ENCODE results near the gene KIAA0513.

DNA sequence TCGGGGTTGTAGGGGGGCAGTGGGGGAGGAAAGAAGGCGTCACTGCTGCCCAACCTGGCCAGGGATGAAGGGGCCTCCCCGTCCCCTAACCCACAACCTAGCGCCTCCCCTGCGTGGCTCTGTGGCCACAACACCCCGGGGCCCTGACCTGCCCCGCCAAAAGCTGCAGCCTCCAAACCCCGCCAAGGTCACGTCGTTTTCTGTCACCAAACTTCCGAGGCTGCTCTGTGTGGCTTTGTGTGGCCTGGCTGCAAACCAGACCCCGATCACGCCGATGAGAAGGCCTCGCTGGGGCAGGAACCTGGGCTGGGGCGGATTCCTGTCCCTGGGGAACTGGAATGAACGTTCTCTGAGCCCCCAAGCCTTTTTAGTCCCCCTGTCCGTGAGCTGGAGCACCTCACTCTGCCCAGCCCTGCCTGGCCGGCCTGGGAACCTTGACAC, 115.2 kb downstream of the KIAA0513 start:
- TF ChIP-seq, protein P1, sequence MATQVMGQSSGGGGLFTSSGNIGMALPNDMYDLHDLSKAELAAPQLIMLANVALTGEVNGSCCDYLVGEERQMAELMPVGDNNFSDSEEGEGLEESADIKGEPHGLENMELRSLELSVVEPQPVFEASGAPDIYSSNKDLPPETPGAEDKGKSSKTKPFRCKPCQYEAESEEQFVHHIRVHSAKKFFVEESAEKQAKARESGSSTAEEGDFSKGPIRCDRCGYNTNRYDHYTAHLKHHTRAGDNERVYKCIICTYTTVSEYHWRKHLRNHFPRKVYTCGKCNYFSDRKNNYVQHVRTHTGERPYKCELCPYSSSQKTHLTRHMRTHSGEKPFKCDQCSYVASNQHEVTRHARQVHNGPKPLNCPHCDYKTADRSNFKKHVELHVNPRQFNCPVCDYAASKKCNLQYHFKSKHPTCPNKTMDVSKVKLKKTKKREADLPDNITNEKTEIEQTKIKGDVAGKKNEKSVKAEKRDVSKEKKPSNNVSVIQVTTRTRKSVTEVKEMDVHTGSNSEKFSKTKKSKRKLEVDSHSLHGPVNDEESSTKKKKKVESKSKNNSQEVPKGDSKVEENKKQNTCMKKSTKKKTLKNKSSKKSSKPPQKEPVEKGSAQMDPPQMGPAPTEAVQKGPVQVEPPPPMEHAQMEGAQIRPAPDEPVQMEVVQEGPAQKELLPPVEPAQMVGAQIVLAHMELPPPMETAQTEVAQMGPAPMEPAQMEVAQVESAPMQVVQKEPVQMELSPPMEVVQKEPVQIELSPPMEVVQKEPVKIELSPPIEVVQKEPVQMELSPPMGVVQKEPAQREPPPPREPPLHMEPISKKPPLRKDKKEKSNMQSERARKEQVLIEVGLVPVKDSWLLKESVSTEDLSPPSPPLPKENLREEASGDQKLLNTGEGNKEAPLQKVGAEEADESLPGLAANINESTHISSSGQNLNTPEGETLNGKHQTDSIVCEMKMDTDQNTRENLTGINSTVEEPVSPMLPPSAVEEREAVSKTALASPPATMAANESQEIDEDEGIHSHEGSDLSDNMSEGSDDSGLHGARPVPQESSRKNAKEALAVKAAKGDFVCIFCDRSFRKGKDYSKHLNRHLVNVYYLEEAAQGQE (IDR thresholded peaks at IDR 0.05; ENCODE audit: borderline replicate concordance in 1 of 2, low read depth in 1 of 2, low read length in 2 of 2): no peak
- no peak for TF ChIP-seq ZBTB7A (CRISPR knock-in tag; IDR thresholded peaks at IDR 0.05)
- TF ChIP-seq, protein P2, sequence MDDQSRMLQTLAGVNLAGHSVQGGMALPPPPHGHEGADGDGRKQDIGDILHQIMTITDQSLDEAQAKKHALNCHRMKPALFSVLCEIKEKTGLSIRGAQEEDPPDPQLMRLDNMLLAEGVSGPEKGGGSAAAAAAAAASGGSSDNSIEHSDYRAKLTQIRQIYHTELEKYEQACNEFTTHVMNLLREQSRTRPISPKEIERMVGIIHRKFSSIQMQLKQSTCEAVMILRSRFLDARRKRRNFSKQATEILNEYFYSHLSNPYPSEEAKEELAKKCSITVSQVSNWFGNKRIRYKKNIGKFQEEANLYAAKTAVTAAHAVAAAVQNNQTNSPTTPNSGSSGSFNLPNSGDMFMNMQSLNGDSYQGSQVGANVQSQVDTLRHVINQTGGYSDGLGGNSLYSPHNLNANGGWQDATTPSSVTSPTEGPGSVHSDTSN (CRISPR knock-in tag; IDR thresholded peaks at IDR 0.05; ENCODE audit: borderline replicate concordance): no peak
- TF ChIP-seq CEBPB (IDR thresholded peaks at IDR 0.05; ENCODE audit: borderline replicate concordance, low read depth, low read length): no peak
- TF ChIP-seq NFYB (CRISPR knock-in tag; IDR thresholded peaks at IDR 0.05): no peak
- TF ChIP-seq ZSCAN25 (CRISPR knock-in tag; IDR thresholded peaks at IDR 0.05): no peak
- TF ChIP-seq JUN (CRISPR knock-in tag; IDR thresholded peaks at IDR 0.05): no peak
- TF ChIP-seq CBX5 (CRISPR knock-in tag; IDR thresholded peaks at IDR 0.05; ENCODE audit: borderline replicate concordance): no peak
- TF ChIP-seq MYNN (CRISPR knock-in tag; IDR thresholded peaks at IDR 0.05; ENCODE audit: low read depth): no peak

All from HepG2 (cell line).